IPS-NIHi7 (cell line): ENCODE data around the gene PYGL.
A peak's percentile ranks its signal among the peaks of the same experiment; 100 is the strongest.
"Not testable (repeated sequence)": the region's sequence is repeated elsewhere in the genome, so short reads cannot be mapped to it uniquely, and the experiment has no call there.

Source experiments
- DNase-seq: peaks from one replicate; pipeline ENCODE4 v3.0.0; 2012; ENCODE audit warnings: mixed read lengths; ENCODE audit errors: extremely low spot score

PYGL gene

GRCh38 chr14:50943943-50944646 is at the start of gene PYGL:
PYGL (minus strand) TSS chr14:50944483; CDS start chr14:50944403, 80 bp downstream.
- DNase-seq: peak; percentile 84

- DNase-seq: peak; percentile 35
Observed at GRCh38 chr14:50985859-50986331, 41.6 kb upstream of the PYGL start.

GRCh38 chr14:50985124-50985858 is 41.0 kb upstream of the PYGL start:
- DNase-seq: no peak

GRCh38 chr14:50984036-50984710 is 39.9 kb upstream of the PYGL start:
- DNase-seq: no peak

GRCh38 chr14:50979941-50980850 is 35.9 kb upstream of the PYGL start:
- no peak for DNase-seq

- no peak for DNase-seq
Observed at GRCh38 chr14:50978888-50979287, 34.6 kb upstream of the PYGL start.

GRCh38 chr14:50978529-50978871 is 34.2 kb upstream of the PYGL start:
- DNase-seq: no peak

- DNase-seq: no peak
Observed at GRCh38 chr14:50977863-50978528, 33.7 kb upstream of the PYGL start.

- no peak for DNase-seq
Observed at GRCh38 chr14:50974118-50974517, 29.8 kb upstream of the PYGL start.

- no peak for DNase-seq
Observed at GRCh38 chr14:50972734-50973133, 28.5 kb upstream of the PYGL start.

GRCh38 chr14:50970886-50971781 is 26.9 kb upstream of the PYGL start:
- no peak for DNase-seq

- DNase-seq: no peak
Observed at GRCh38 chr14:50967790-50968189, 23.5 kb upstream of the PYGL start.

GRCh38 chr14:50967103-50967502 is 22.8 kb upstream of the PYGL start:
- DNase-seq: no peak

- DNase-seq: no peak
Observed at GRCh38 chr14:50964683-50965390, 20.6 kb upstream of the PYGL start.

- DNase-seq: no peak
Observed at GRCh38 chr14:50963919-50964318, 19.6 kb upstream of the PYGL start.

GRCh38 chr14:50961605-50962221 is 17.4 kb upstream of the PYGL start:
- DNase-seq: no peak

- DNase-seq: no peak
Observed at GRCh38 chr14:50957296-50957695, 13.0 kb upstream of the PYGL start.

GRCh38 chr14:50956421-50956820 is 12.1 kb upstream of the PYGL start:
- not testable (repeated sequence) for DNase-seq
